Skeletal muscle satellite cell (primary cell): Measurements from ENCODE around the gene ST3GAL4.

Experiments
- H3K27me3 ChIP-seq: 2 replicates; pipeline ENCODE4 v1.7.0; 2013; ENCODE audit warnings: low read length; ENCODE audit not compliant: control insufficient read depth, insufficient read depth
- H3K36me3 ChIP-seq: 2 replicates; pipeline ENCODE4 v1.7.0; 2013; ENCODE audit warnings: mild to moderate bottlenecking, control low read depth, low read length; ENCODE audit not compliant: insufficient read depth
- H3K4me1 ChIP-seq: 2 replicates; pipeline ENCODE4 v1.7.0; 2013; ENCODE audit warnings: low read length; ENCODE audit not compliant: control insufficient read depth, insufficient read depth
- H3K4me2 ChIP-seq: 2 replicates; pipeline ENCODE4 v1.7.0; 2013; ENCODE audit warnings: mild to moderate bottlenecking, low read length
- H3K4me3 ChIP-seq: 2 replicates; pipeline ENCODE4 v1.7.0; 2013; ENCODE audit warnings: low read length
- H3K9ac ChIP-seq: 2 replicates; pipeline ENCODE4 v1.7.0; 2013; ENCODE audit warnings: mild to moderate bottlenecking, low read depth, low read length, moderate library complexity
- H3K9me3 ChIP-seq: replicated peaks from 2 replicates; pipeline ENCODE4 v1.7.0; 2013; ENCODE audit warnings: mild to moderate bottlenecking, control low read depth, low read length

Gene ST3GAL4

DNA sequence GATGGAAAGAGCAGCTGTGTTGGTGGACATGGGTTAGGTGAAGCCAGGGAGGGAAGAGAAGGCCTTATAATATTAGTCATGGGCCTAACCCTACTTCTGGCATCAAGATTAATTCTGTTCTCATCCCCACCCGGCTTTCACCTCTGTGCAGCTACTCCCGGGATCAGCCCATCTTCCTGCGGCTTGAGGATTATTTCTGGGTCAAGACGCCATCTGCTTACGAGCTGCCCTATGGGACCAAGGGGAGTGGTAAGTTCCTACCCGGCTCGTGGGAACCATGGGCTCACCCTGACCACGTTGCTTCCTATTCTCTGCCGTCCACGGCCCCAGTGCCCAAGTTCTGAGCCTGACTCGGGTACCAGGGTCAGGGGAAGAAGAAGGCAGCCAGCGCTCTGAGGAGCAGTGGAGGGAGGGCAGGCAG lies 51.6 kb downstream of the ST3GAL4 start:
- H3K9ac ChIP-seq: no peak overlapping the region
- H3K4me2 ChIP-seq: no peak overlapping the region
- H3K9me3 ChIP-seq: no peaks in the 10 kb centered on the region
- peaks cover 14% of the 10 kb centered on the region for H3K4me1 ChIP-seq
- peaks cover 21% of the 10 kb centered on the region for H3K36me3 ChIP-seq
- H3K27me3 ChIP-seq: no peaks in the 10 kb centered on the region
- no peak overlapping the region for H3K4me3 ChIP-seq

- Histone ChIP-seq H3K4me3 (no peak overlapping the region), H3K9ac (no peak overlapping the region), H3K4me1 (peaks cover 14% of the 10 kb centered on the region), H3K36me3 (peaks cover 28% of the 10 kb centered on the region), H3K4me2 (no peak overlapping the region), H3K9me3 (no peaks in the 10 kb centered on the region), H3K27me3 (no peaks in the 10 kb centered on the region)
These were observed 52.3 kb downstream of the ST3GAL4 start for GRCh38 chr11:126407682-126408288.

- Histone ChIP-seq H3K4me2 (no peak overlapping the region), H3K9ac (no peak overlapping the region), H3K36me3 (peaks cover 30% of the 10 kb centered on the region), H3K4me3 (no peak overlapping the region), H3K9me3 (no peaks in the 10 kb centered on the region), H3K4me1 (peaks cover 13% of the 10 kb centered on the region), H3K27me3 (no peaks in the 10 kb centered on the region)
These were observed 53.0 kb downstream of the ST3GAL4 start for GRCh38 chr11:126408496-126408895.

GRCh38 chr11:126408901-126409619 lies 53.6 kb downstream of the ST3GAL4 start:
- no peak overlapping the region for H3K9ac ChIP-seq
- H3K4me1 ChIP-seq: peaks cover 8% of the 10 kb centered on the region
- no peak overlapping the region for H3K4me3 ChIP-seq
- H3K27me3 ChIP-seq: no peaks in the 10 kb centered on the region
- no peak overlapping the region for H3K4me2 ChIP-seq
- H3K36me3 ChIP-seq: peaks cover 35% of the 10 kb centered on the region
- H3K9me3 ChIP-seq: no peaks in the 10 kb centered on the region

- no peak overlapping the region for H3K4me3 ChIP-seq
These were observed 54.1 kb downstream of the ST3GAL4 start for GRCh38 chr11:126409620-126409985.

DNA sequence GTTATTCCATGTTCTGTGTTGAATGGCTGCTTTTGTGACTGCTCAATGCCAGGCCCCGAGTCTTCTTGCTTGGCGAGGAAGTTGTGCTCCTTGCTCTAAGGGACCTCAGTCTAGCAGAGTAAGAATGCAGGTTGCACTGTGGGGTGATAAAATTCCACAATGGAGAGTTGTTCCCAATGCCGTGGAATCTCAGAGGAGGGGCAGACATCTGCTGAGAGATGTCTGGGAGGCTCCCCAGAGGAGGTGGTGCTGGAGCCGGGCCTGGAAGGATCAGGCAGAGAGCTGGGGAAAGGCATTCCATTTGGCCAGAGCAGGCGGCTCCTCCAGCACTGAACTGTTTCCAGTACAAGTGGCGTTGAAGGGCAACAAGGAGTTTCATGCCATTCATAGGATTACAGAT lies 55.2 kb downstream of the ST3GAL4 start:
- H3K4me1 ChIP-seq: peaks cover 14% of the 10 kb centered on the region
- no peaks in the 10 kb centered on the region for H3K9me3 ChIP-seq
- H3K9ac ChIP-seq: no peak overlapping the region
- H3K4me2 ChIP-seq: no peak overlapping the region
- no peak overlapping the region for H3K4me3 ChIP-seq
- peaks cover 42% of the 10 kb centered on the region for H3K36me3 ChIP-seq
- H3K27me3 ChIP-seq: no peaks in the 10 kb centered on the region

More at GRCh38 chr11:126409620-126409985, 54.1 kb downstream of the ST3GAL4 start:
- Histone ChIP-seq H3K9me3 (no peaks in the 10 kb centered on the region), H3K36me3 (peaks cover 36% of the 10 kb centered on the region), H3K4me2 (no peak overlapping the region), H3K9ac (no peak overlapping the region), H3K4me1 (peaks cover 6% of the 10 kb centered on the region), H3K27me3 (no peaks in the 10 kb centered on the region)

GRCh38 chr11:126411971-126412381 lies 56.5 kb downstream of the ST3GAL4 start:
- Histone ChIP-seq H3K4me2 (no peak overlapping the region), H3K9me3 (no peaks in the 10 kb centered on the region), H3K27me3 (no peaks in the 10 kb centered on the region), H3K4me3 (no peak overlapping the region), H3K4me1 (peaks cover 22% of the 10 kb centered on the region), H3K9ac (no peak overlapping the region), H3K36me3 (peaks cover 45% of the 10 kb centered on the region)

DNA sequence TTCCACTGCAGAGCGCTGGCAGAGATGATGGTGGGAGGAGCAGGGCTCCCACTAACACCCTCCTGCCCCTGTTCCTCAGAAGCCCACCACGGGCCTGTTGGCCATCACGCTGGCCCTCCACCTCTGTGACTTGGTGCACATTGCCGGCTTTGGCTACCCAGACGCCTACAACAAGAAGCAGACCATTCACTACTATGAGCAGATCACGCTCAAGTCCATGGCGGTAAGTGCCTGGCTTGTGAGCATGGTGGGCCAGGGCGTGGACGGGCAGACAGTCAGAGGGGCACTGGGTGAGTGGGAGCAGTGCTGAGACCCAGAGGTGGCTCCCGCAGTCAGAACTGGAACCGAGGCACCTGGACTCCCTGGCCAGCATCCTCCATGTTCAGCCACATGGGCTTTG lies 57.9 kb downstream of the ST3GAL4 start:
- H3K4me3 ChIP-seq: no peak overlapping the region
- H3K27me3 ChIP-seq: no peaks in the 10 kb centered on the region
- no peak overlapping the region for H3K9ac ChIP-seq
- no peaks in the 10 kb centered on the region for H3K9me3 ChIP-seq
- H3K36me3 ChIP-seq: peaks cover 41% of the 10 kb centered on the region
- no peak overlapping the region for H3K4me2 ChIP-seq
- peaks cover 22% of the 10 kb centered on the region for H3K4me1 ChIP-seq

DNA sequence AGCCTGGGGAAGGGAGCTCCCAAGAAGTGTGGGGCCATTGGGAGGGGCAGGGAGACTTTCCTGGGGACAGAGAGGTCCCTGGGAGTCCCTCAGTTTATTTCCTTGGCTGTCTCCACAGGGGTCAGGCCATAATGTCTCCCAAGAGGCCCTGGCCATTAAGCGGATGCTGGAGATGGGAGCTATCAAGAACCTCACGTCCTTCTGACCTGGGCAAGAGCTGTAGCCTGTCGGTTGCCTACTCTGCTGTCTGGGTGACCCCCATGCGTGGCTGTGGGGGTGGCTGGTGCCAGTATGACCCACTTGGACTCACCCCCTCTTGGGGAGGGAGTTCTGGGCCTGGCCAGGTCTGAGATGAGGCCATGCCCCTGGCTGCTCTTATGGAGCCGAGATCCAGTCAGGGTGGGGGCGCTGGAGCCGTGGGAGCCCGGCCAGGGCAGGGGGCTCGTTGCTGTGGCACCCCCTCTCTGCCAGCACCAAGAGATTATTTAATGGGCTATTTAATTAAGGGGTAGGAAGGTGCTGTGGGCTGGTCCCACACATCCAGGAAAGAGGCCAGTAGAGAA lies 58.4 kb downstream of the ST3GAL4 start:
- no peak overlapping the region for H3K4me3 ChIP-seq
- peaks cover 22% of the 10 kb centered on the region for H3K4me1 ChIP-seq
- H3K4me2 ChIP-seq: no peak overlapping the region
- peaks cover 38% of the 10 kb centered on the region for H3K36me3 ChIP-seq
- H3K9me3 ChIP-seq: no peaks in the 10 kb centered on the region
- H3K27me3 ChIP-seq: no peaks in the 10 kb centered on the region
- H3K9ac ChIP-seq: no peak overlapping the region

- Histone ChIP-seq H3K36me3 (peaks cover 33% of the 10 kb centered on the region), H3K4me3 (no peak overlapping the region), H3K9me3 (no peaks in the 10 kb centered on the region), H3K27me3 (no peaks in the 10 kb centered on the region), H3K4me2 (no peak overlapping the region), H3K4me1 (peaks cover 22% of the 10 kb centered on the region), H3K9ac (no peak overlapping the region)
These were observed 59.1 kb downstream of the ST3GAL4 start for GRCh38 chr11:126414615-126415014.

DNA sequence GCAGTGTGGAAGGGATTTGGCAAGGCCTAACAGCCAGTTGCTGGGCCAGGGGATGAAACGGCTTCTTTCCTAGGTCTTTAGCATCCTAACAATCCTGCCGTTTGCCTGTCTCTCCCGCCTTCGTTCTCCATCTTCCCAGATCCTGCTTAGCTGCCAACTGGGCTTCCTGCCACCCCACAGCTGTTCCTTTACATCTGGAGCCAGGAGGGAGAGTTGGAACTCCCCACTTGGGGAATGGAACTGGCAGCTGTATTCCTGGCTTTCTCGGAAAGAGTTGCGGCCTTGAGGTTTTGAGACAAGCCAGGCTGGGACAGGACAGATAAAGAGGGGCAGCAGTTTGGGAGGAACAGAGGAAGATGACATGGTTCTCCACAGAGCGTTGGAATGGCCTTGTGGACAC lies 59.6 kb downstream of the ST3GAL4 start:
- Histone ChIP-seq H3K36me3 (peaks cover 28% of the 10 kb centered on the region), H3K9me3 (no peaks in the 10 kb centered on the region), H3K4me2 (no peak overlapping the region), H3K4me3 (no peak overlapping the region), H3K9ac (no peak overlapping the region), H3K27me3 (no peaks in the 10 kb centered on the region), H3K4me1 (peaks cover 22% of the 10 kb centered on the region)
